ENCODE data around the gene DLX3.

The DLX3 gene

DNA sequence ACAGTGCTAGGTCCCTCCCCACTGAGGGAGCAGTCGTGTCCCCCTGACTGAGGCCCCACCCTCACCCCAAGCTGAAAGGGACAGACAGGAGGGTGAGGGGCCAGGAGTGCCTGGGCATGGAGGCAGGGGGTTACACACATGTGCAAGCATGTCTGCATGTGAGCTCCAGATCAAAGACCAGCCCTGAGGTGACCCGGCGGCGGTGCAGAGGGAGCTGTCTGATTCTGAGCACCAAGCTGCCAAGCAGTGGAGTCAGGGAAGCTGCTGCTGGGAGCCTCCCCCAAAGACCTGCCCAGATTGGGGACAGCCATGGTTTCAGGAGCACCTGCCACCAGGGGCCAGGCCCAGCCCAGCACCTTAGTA, 5.5 kb downstream of the DLX3 start:
- in situ Hi-C loops (cut with HindIII; ENCODE audit: low pct_ligation_motif_present, low sequenced_read_pairs) = no loop called here
- TF ChIP-seq, protein P1, sequence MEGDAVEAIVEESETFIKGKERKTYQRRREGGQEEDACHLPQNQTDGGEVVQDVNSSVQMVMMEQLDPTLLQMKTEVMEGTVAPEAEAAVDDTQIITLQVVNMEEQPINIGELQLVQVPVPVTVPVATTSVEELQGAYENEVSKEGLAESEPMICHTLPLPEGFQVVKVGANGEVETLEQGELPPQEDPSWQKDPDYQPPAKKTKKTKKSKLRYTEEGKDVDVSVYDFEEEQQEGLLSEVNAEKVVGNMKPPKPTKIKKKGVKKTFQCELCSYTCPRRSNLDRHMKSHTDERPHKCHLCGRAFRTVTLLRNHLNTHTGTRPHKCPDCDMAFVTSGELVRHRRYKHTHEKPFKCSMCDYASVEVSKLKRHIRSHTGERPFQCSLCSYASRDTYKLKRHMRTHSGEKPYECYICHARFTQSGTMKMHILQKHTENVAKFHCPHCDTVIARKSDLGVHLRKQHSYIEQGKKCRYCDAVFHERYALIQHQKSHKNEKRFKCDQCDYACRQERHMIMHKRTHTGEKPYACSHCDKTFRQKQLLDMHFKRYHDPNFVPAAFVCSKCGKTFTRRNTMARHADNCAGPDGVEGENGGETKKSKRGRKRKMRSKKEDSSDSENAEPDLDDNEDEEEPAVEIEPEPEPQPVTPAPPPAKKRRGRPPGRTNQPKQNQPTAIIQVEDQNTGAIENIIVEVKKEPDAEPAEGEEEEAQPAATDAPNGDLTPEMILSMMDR (IDR thresholded peaks at IDR 0.05; ENCODE audit: low read depth, low read length, missing control alignments) = no peak
- Histone ChIP-seq H3K4me3 (ENCODE audit: low read depth, low read length) (no peak overlapping the region), H3K27ac (no peak overlapping the region), H3K36me3 (replicated peaks) (no peaks in the 10 kb centered on the region), H3K27me3 (replicated peaks) (peaks cover 76% of the 10 kb centered on the region)
- no peak for DNase-seq

DNA sequence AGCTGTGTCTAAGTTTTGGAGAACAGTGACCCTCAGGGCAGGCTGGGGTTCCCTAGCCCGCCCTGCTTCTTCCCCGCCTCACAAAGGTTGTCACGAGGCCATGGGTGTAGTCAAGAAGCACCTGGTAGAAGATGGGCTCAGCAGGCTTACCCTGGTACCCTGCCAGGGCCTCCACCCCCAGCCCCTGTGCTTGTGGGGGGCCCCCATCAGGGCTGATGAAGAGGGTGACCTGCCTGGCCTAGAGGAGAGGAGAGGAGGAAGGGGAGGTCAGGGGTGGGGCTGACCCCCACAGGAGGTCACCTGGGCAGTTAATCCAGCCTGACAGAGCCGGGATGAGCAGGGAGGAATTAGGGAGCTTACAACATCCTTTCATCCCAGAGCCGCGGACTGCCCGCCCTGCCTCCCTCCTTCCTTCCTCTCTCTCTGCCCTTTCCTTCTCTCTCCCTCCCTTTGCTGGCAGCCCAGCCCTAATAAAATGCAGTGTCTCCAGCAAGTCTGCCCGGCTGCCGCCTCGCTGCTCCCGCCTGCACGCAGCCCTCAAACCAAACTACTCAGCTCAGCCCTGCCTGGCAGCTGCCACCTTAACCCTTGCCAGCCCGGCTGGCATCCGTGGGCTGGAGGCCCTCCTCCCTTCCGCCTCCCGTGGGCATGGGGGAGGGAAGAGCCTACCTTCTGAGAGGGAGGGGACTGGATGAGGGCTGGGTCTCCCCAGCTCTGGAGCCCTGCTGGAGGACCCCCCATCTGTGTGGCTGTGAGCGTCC, 7.2 kb downstream of the DLX3 start:
- Histone ChIP-seq H3K4me3 (ENCODE audit: low read depth, low read length) (no peak overlapping the region), H3K27me3 (replicated peaks) (peaks cover 60% of the 10 kb centered on the region), H3K36me3 (replicated peaks) (no peaks in the 10 kb centered on the region), H3K27ac (no peak overlapping the region)
- TF ChIP-seq, protein P1 (IDR thresholded peaks at IDR 0.05; ENCODE audit: low read depth, low read length, missing control alignments) = no peak
- in situ Hi-C loops (cut with HindIII; ENCODE audit: low pct_ligation_motif_present, low sequenced_read_pairs) = no loop called here
- no peak for DNase-seq

DNA sequence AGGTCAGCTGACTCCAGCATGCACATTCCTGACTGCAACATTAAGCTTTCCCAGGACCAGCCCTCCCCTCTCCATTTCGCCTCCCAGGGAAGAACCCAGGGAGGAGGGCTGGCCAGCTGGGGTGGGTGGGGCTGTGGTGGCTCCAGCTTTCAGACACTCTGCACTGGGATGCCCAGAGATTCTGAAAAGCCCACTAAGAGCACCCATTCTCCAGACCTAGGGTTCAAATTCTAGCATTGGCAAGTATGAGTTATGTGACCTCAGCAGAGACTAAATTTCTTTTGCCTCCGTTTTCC, 7.8 kb downstream of the DLX3 start:
- TF ChIP-seq, protein P1 (IDR thresholded peaks at IDR 0.05; ENCODE audit: low read depth, low read length, missing control alignments) = no peak
- DNase-seq = no peak
- Histone ChIP-seq H3K4me3 (ENCODE audit: low read depth, low read length) (no peak overlapping the region), H3K27ac (no peak overlapping the region), H3K27me3 (replicated peaks) (peaks cover 54% of the 10 kb centered on the region), H3K36me3 (replicated peaks) (no peaks in the 10 kb centered on the region)
- in situ Hi-C loops (cut with HindIII; ENCODE audit: low pct_ligation_motif_present, low sequenced_read_pairs) = no loop called here

DNA sequence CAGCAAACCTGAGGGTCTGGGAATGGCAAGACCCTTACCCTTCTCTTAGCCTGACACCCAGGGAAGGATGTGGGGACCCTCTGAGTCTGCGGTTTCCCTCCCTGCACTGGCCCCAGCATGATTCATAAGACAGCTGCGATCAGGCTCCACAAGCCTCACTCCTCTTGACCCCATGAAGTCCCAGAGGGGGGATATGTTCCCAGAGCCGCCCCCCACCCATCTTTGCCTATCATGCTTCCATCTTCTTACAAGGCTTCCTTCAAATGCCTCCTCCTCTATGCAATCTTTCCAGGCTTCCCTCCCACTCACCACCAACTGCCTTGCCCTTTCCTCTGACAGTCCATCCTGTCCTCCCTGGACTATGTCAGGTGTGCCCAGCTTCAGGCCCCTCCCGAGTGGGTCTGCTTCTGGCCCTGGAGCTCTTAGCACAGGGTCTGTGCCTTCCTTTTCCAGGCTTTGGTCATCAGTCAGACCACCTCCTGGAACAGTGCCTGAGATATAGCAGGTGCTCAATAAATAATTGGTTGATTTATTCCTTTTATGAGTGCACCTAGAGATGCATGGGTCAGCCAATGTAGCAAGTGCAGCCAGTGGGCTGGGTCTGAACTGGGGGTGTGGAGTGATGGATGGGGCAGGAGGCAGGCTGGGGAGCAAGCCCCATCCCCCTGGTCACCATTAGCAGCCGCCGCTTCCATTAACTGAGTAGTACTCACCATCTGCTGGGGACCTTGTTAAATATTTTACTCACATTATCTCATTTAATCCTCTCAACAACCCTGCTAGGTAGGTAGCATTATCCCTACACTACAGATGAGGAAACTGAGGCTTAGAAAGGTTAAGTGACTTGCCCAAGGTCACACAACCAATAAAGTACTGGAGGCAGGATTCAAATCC, 8.4 kb downstream of the DLX3 start:
- TF ChIP-seq, protein P1 (IDR thresholded peaks at IDR 0.05; ENCODE audit: low read depth, low read length, missing control alignments) = no peak
- Histone ChIP-seq H3K27me3 (replicated peaks) (peaks cover 48% of the 10 kb centered on the region), H3K27ac (no peak overlapping the region), H3K4me3 (ENCODE audit: low read depth, low read length) (no peak overlapping the region), H3K36me3 (replicated peaks) (no peaks in the 10 kb centered on the region)
- in situ Hi-C loops (cut with HindIII; ENCODE audit: low pct_ligation_motif_present, low sequenced_read_pairs) = no loop called here
- DNase-seq = no peak

DNA sequence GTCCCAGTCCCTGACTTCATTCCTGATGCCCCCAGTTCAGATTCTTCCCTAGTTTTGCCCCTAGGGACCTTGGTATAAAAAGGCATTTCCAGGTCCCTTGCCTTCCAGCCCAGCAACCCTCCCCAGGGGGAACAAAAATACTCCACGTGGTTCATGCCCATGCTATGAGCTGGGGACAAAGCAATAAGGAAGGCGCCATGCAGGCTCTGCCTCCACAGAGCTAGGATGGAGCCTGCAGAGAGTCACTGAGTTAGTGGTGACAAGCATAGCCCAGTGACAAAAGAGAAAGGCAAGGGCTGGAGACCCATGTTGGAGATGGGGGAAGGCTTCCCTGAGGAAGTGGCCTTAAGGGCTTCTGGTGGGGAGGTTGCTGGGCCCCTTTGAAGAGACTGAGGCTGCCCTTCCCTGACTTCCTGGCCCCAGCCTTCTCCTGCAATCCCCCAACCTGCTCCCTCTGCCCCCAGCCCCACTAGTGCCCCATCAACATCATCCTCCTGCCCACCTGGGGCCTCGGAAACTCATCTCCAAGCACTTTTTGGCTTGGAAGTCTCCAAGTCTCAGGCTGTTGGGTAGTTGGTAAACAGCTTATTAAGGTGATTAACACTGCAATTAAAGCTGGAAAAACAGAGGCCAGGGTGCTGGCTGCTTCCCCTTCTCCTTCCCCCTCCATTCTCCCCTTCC, 9.6 kb downstream of the DLX3 start:
- H3K27me3 ChIP-seq (replicated peaks) = peaks cover 43% of the 10 kb centered on the region
- TF ChIP-seq, protein P1 (IDR thresholded peaks at IDR 0.05; ENCODE audit: low read depth, low read length, missing control alignments) = no peak
- in situ Hi-C loops (cut with HindIII; ENCODE audit: low pct_ligation_motif_present, low sequenced_read_pairs) = no loop called here
- no peak for DNase-seq
- H3K36me3 ChIP-seq (replicated peaks) = no peaks in the 10 kb centered on the region
- no peak overlapping the region for H3K27ac ChIP-seq
- no peak overlapping the region for H3K4me3 ChIP-seq (ENCODE audit: low read depth, low read length)
